GM23338 (cell line): ENCODE data around the gene CCDC12. TPM values are rescaled to one million over a fixed set of nuclear protein-coding genes. Genes with fewer than 3 reads are reported as not detected.

Experiments
- ATAC-seq: fragments of 200-7000 bp; cut with Tn5 transposase; 3 replicates; pipeline ENCODE4 v1.9.1; 2020
- DNase-seq: peaks from one replicate; pipeline ENCODE4 v3.0.0-alpha.2; 2015; ENCODE audit warnings: low spot score
- H2AFZ ChIP-seq: fragments of 200-600 bp; sonication (generic); 2 replicates; pipeline ENCODE4 v1.8.0; 2016; ENCODE audit warnings: antibody characterized with exemption, mild to moderate bottlenecking, moderate library complexity
- H3F3A ChIP-seq: fragments of 200-600 bp; sonication (generic); replicated peaks from 2 replicates; pipeline ENCODE4 v1.8.0; 2017; ENCODE audit warnings: antibody characterized with exemption, mixed run types, low read depth
- H3K27ac ChIP-seq: fragments of 200-600 bp; sonication (generic); 2 replicates; pipeline ENCODE4 v1.6.1; 2016; ENCODE audit warnings: low read depth
- H3K27me3 ChIP-seq: fragments of 200-600 bp; sonication (generic); 2 replicates; pipeline ENCODE4 v1.8.0; 2016; ENCODE audit warnings: mild to moderate bottlenecking, mixed run types, moderate library complexity; ENCODE audit not compliant: insufficient read depth
- H3K36me3 ChIP-seq: fragments of 200-600 bp; sonication (generic); 2 replicates; pipeline ENCODE4 v1.8.0; 2016; ENCODE audit warnings: mild to moderate bottlenecking; ENCODE audit not compliant: insufficient read depth
- H3K4me1 ChIP-seq: fragments of 200-600 bp; sonication (generic); 2 replicates; pipeline ENCODE4 v1.8.0; 2016; ENCODE audit warnings: mild to moderate bottlenecking, moderate library complexity; ENCODE audit not compliant: insufficient read depth
- H3K4me2 ChIP-seq: fragments of 200-600 bp; sonication (generic); 2 replicates; pipeline ENCODE4 v1.7.1; 2017; ENCODE audit warnings: mixed run types
- H3K4me3 ChIP-seq: fragments of 200-600 bp; sonication (generic); 2 replicates; pipeline ENCODE4 v1.6.1; 2016; ENCODE audit warnings: mixed run types
- H3K79me2 ChIP-seq: fragments of 200-600 bp; sonication (generic); replicated peaks from 2 replicates; pipeline ENCODE4 v1.8.0; 2017; ENCODE audit warnings: mild to moderate bottlenecking; ENCODE audit not compliant: insufficient read depth
- H3K9me2 ChIP-seq: fragments of 200-600 bp; sonication (generic); 2 replicates; pipeline ENCODE4 v1.8.0; 2017; ENCODE audit not compliant: insufficient read depth
- H4K20me1 ChIP-seq: fragments of 200-600 bp; sonication (generic); replicated peaks from 2 replicates; pipeline ENCODE4 v1.8.0; 2017; ENCODE audit warnings: mild to moderate bottlenecking; ENCODE audit not compliant: insufficient read depth
- H3K27ac Mint-ChIP-seq: 2 replicates; pipeline ENCODE4 v1.8.0; 2020; ENCODE audit warnings: inconsistent platforms, mild to moderate bottlenecking, moderate library complexity, mixed read lengths
- H3K27me3 Mint-ChIP-seq: 3 replicates; pipeline ENCODE4 v1.8.0; 2022; ENCODE audit warnings: low read depth, mild to moderate bottlenecking, moderate library complexity, mixed read lengths, inconsistent platforms; ENCODE audit not compliant: insufficient read depth, poor library complexity
- H3K36me3 Mint-ChIP-seq: 3 replicates; pipeline ENCODE4 v1.8.0; 2021; ENCODE audit warnings: low read depth, mild to moderate bottlenecking, inconsistent platforms, moderate library complexity, mixed read lengths
- H3K4me1 Mint-ChIP-seq: 3 replicates; pipeline ENCODE4 v1.8.0; 2020; ENCODE audit warnings: mild to moderate bottlenecking, inconsistent platforms, mixed read lengths
- H3K4me3 Mint-ChIP-seq: 3 replicates; pipeline ENCODE4 v1.8.0; 2021; ENCODE audit warnings: moderate library complexity, mild to moderate bottlenecking, inconsistent platforms, mixed read lengths
- H3K9me3 Mint-ChIP-seq: 3 replicates; pipeline ENCODE4 v1.8.0; 2020; ENCODE audit warnings: moderate library complexity, mild to moderate bottlenecking, inconsistent platforms, mixed read lengths
- CREB1 ChIP-seq: fragments of 250-450 bp; sonication (Bioruptor Pico); IDR thresholded peaks from 2 replicates; pipeline ENCODE4 v1.5.0; 2020; ENCODE audit warnings: low read depth, mild to moderate bottlenecking, moderate library complexity
- CTCF ChIP-seq, 2 experiments: fragments of 200-600 bp in 1 of 2; sonication (generic) in 1 of 2; conservative IDR thresholded peaks; 2 replicates each; pipeline versions ENCODE4 v1.5.1 to v1.6.1; 2016 to 2017; ENCODE audit warnings: antibody characterized with exemption in 2 of 2, low read depth in 2 of 2, mild to moderate bottlenecking in 2 of 2, moderate library complexity in 1 of 2
- ETS1 ChIP-seq: IDR thresholded peaks from 2 replicates; pipeline ENCODE4 v1.6.1; 2016; ENCODE audit warnings: antibody characterized with exemption
- EZH2 ChIP-seq: fragments of 200-600 bp; sonication (generic); IDR thresholded peaks from one replicate; pipeline ENCODE4 v1.8.0; 2017; ENCODE audit warnings: antibody characterized with exemption, mild to moderate bottlenecking, low read depth; ENCODE audit not compliant: unreplicated experiment
- EZH2phosphoT487 ChIP-seq: fragments of 200-600 bp; sonication (generic); IDR thresholded peaks from one replicate; pipeline ENCODE4 v1.8.1; 2018; ENCODE audit warnings: antibody characterized with exemption; ENCODE audit not compliant: unreplicated experiment
- JUNB ChIP-seq: IDR thresholded peaks from one replicate; pipeline ENCODE4 v1.6.1; 2016; ENCODE audit warnings: antibody characterized with exemption; ENCODE audit not compliant: unreplicated experiment
- NANOG ChIP-seq: IDR thresholded peaks from 2 replicates; pipeline ENCODE4 v1.6.1; 2016; ENCODE audit warnings: antibody characterized with exemption, borderline replicate concordance
- POLR2AphosphoS5 ChIP-seq: IDR thresholded peaks from 2 replicates; pipeline ENCODE4 v1.6.1; 2016; ENCODE audit warnings: antibody characterized with exemption, low read depth
- REST ChIP-seq: IDR thresholded peaks from one replicate; pipeline ENCODE4 v1.6.1; 2018; ENCODE audit warnings: antibody characterized with exemption; ENCODE audit not compliant: unreplicated experiment
- STAT1 ChIP-seq: IDR thresholded peaks from one replicate; pipeline ENCODE4 v1.6.1; 2016; ENCODE audit warnings: antibody characterized with exemption; ENCODE audit not compliant: unreplicated experiment
- ZNF114 ChIP-seq: fragments of 250-450 bp; sonication (Bioruptor Pico); IDR thresholded peaks from 2 replicates; pipeline ENCODE4 v1.5.0; 2020; ENCODE audit warnings: mild to moderate bottlenecking, moderate library complexity
- ZNF331 ChIP-seq: fragments of 250-450 bp; sonication (Bioruptor Pico); IDR thresholded peaks from 2 replicates; pipeline ENCODE4 v1.5.0; 2020; ENCODE audit warnings: low read depth, mild to moderate bottlenecking, moderate library complexity
- ZNF462 ChIP-seq: fragments of 250-450 bp; sonication (Bioruptor Pico); IDR thresholded peaks from 2 replicates; pipeline ENCODE4 v1.5.0; 2020; ENCODE audit warnings: mild to moderate bottlenecking, moderate library complexity
- polyA plus RNA-seq: library from polyadenylated mRNA; unstranded; fragments of >200 nt; fragmentation: Nextera tagmentation; extraction: Ambion mirVana; gene quantifications from 2 replicates; pipeline ENCODE4 v1.2.1, GENCODE V29; 2016
- total RNA-seq: library from RNA; depleted of rRNA; stranded (reverse); fragments of >200 nt; shearing (Covaris generic); gene quantifications from 2 replicates; pipeline ENCODE4 v1.2.3, GENCODE V29; 2014

The CCDC12 gene
- total and polyA plus RNA-seq, 2 experiments from 2014 or later, result 42.9 to 133 TPM

- peaks cover 95% of the 10 kb centered on the region for H4K20me1 ChIP-seq
- no peaks in the 10 kb centered on the region for H3K36me3 ChIP-seq
- Mint-ChIP-seq H3K4me3 (no peak overlapping the region), H3K9me3 (no peaks in the 10 kb centered on the region; the same call in 2 of the 3 replicates), H3K27ac (no peak overlapping the region), H3K36me3 (peaks cover 2% of the 10 kb centered on the region; the same call in 2 of the 3 replicates), H3K4me1 (peaks cover 48% of the 10 kb centered on the region), H3K27me3 (peaks cover 6% of the 10 kb centered on the region)
- no peaks in the 10 kb centered on the region for H3F3A ChIP-seq
- H3K4me1 ChIP-seq, result peaks cover 11% of the 10 kb centered on the region
- H3K9me2 ChIP-seq, result no peaks in the 10 kb centered on the region
- no peak for TF ChIP-seq STAT1
- TF ChIP-seq ZNF331 (CRISPR knock-in tag), result no peak
- TF ChIP-seq JUNB, result no peak
- no peak for TF ChIP-seq NANOG
- no peak for TF ChIP-seq ZNF114 (CRISPR knock-in tag)
- no peak for TF ChIP-seq POLR2AphosphoS5
- no peak for TF ChIP-seq CREB1 (CRISPR knock-in tag)
- no peak for TF ChIP-seq EZH2
- TF ChIP-seq REST, result no peak
- no peak for TF ChIP-seq ZNF462 (CRISPR knock-in tag)
- TF ChIP-seq ETS1, result no peak
- TF ChIP-seq CTCF (conservative IDR thresholded peaks at IDR 0.05; ENCODE audit: low read depth in 2 of 2), result no peak
- no peak for TF ChIP-seq EZH2phosphoT487
- H3K27me3 ChIP-seq, result no peaks in the 10 kb centered on the region
- DNase-seq (no peak), ATAC-seq (no peak)
- H2AFZ ChIP-seq, result no peak overlapping the region
- peaks cover 98% of the 10 kb centered on the region for H3K79me2 ChIP-seq
- no peak overlapping the region for H3K27ac ChIP-seq
- no peak overlapping the region for H3K4me3 ChIP-seq
- H3K4me2 ChIP-seq, result no peak overlapping the region
Measured at GRCh38 chr3:46955801-46956259, 20.7 kb downstream of the CCDC12 start.
